HG03571 (cell line): ENCODE measurements around the gene RERE.

Experiments used
- ATAC-seq: cut with Tn5 transposase; IDR thresholded peaks from one replicate; pipeline ENCODE4 v1.9.1; 2021; ENCODE audit not compliant: unreplicated experiment

Gene RERE

GRCh38 chr1:8373581-8374241 lies 443.7 kb downstream of the RERE start:
- no peak for ATAC-seq

DNA sequence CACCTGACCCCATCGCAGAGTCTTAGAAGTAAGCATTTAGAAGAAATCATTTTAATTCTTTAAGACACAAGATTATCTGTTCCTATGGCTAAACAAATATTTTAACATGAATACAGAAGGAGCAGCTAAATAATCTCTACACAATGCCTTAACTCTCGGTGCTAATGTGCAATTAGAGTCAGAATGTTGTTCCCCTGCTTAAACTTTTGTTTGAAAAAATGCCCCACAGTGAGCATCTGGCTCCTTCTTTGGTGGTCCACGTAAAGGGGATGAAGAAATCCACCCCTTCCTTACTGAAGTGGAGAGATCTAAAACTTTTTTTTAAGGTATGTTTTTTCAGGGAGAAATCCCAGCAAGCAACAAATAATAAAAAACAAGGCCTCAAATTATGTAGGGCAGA lies 444.3 kb downstream of the RERE start:
- no peak for ATAC-seq

DNA sequence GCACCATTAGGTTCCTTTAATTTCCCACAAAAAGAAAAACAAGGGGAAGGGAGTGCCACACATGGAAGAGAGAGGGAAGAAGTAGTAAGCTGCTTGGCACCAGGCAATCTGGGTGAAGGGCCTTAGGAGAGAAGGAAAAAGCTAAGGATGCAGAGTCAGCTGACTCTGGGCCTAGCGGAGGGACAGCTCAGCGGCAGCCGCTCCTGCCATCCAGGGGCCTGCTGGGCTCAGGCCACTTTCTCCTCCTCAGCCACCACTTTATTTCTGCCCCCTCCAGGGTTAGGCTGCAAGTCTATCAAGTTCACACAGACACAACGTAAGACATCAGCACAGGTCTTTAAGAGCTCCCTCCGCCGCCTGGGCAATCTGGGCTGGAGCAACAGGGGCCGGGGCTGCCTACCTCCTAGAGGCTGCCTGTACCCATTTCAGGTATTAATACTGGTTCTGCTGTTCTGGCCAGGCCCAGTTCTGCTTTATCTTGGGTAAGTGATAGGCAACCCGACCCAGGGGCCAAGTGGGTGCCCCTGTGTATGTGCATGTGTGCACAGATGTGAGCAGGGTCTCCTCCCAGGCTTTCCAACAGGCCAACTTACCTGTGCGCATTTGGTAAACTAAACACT lies 446.0 kb downstream of the RERE start:
- ATAC-seq, result no peak

DNA sequence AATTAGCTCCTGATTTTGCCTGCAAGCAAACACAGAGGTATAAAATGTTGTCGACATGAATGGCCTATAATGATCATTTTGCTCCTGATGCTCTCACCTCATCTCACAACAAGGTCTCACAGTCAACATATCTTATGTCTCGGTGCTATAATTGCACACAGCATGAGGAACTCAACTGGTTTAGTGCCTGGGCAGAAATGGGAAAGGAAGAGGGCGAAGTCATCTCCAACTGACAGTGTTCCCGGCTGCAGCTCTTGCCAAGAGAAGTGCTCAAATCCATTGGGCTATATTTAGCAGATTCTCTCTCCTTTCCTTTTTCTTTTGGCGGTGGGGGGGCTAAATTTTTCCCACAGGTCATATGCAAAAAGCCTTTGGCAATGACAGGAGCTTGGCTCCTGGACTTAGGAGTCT lies 446.5 kb downstream of the RERE start:
- no peak for ATAC-seq

DNA sequence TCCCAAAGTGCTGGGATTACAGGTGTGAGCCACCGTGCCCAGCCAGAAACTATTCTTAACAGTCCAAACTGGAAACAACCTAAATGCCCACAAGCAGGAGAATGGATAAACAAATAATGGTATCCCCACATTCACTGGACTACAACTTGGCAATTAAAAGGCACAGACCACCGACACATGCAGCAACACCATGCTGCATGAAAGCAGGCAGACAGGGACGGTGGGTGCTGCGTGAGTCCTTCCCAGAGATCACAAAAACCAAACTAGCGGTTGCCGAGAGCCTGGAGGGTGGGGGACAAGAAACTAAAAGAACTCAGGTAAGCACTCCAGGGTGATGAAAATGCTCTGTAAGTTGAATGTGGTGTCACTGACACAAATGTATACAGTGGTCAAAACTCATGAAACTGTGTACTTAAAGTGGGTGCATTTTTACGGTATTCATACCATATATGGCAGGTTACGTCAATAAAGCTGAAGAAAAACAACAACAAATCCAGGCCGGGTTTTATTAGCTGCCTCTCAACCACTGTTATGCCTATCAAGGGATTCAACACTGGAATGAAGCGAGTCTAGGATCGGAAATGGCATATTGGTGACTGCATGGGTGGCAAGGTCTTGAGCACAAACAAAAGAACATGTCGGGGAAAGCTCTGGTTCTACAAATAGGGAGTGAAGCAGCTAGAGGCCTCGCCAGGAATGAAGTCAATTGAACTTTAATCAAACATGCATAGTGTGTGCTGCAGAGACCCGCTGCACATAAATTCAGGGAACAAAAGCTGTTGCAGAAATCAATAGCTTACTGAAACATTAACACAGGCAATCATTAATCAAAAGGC lies 447.2 kb downstream of the RERE start:
- no peak for ATAC-seq

- no peak for ATAC-seq
Measured at GRCh38 chr1:8368956-8369639, 448.3 kb downstream of the RERE start.

DNA sequence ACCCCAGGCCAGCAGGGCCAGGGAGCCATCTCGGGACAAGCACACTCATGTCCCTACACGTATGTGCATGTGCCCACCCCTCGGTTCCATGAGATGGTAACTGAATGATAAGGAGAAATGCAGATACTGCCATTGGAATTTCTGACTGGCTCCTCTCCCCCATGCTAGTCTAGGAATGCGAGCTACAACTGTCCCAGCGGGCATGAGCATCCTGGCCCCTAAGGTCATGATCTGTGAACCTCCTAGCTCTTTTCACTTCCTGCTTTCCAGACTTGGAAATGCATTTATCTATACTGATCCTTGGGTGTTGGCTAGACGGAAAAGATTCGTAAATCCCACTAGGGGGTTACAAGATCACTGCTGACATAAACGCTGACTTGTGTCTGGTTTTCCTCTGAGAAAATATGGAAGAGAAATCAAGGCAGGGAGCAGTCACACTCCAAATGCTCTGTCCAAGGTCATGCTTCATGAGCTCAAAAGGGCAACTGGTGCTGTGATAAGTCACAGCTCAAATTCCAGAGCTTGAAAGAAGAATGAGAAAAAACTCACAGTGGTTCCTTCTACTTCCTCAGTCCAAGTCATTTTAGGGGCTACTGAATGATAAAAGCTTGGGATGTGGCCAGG lies 449.8 kb downstream of the RERE start:
- ATAC-seq, result no peak

- no peak for ATAC-seq
Measured at GRCh38 chr1:8365661-8366362, 451.6 kb downstream of the RERE start.

DNA sequence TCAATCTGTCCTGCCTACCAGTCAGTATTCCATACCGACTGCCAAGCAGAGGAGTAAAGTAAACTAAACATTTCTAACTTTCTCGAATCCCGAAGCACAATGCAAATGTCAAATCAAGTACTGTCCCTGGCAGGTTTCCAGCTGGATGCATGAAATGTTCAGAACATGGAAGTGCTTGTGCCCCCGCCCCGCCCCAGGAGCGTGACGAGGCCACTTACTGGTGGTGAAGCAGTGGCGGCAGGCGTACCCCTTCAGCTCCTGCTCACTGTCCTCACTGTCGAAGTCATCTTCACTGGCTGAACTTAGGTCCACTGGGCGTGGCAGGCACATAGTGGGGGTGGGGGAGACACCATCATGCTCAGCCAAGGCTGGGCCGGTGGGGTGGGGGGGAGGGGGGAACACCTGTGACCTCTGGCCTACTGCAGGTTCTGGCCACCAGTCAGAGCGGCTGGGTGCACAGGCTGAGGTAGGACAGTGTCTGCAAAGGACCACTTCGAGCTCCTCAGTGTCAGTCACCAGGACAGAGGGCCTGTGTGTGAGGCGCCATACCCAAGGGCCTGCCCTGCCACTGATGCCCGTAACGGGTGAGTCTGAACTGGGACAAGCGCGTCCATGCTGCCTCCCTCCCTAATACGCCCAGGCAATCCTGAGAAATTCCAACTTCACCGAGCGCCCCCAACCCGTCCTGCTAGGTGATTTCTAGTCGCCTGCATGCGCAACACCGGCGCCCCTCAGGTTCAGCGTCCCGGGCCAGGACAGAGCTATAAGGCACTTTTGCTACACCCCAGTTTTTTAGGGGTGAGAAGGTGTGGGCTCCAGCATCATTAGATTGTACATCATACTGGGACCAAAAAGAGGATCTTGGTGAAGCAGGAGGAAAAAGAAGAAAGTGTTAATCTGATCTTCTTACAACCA lies 452.7 kb downstream of the RERE start:
- no peak for ATAC-seq

GRCh38 chr1:8363767-8364301 lies 453.6 kb downstream of the RERE start:
- ATAC-seq, result no peak

DNA sequence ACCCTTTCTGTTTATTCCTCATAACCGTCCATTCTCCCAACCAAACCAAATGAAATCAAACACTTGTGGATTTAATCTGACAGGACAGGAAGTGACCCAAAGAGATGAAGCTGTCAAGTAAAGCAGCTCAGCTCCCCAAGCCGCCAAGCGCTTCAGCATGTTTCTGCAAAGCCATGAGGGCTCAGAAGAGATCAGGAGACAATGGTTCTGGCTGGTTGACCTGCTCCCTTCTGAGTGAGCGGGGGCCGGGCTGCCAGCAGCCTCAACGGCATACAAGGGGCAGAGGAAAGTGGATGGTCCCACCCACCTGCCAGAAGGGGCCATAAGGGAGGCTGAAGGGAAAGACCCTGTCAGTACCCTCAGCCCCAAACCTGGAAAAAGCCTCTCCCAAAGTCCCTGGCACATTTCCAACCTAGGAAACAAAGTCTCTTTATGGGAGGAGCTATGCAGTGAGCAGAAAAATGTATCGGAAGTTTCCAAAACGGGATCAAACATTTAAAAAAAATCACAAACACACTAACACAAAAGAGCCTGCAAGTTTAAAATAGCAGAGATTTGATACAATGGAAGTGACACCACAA lies 454.2 kb downstream of the RERE start:
- ATAC-seq, result no peak

DNA sequence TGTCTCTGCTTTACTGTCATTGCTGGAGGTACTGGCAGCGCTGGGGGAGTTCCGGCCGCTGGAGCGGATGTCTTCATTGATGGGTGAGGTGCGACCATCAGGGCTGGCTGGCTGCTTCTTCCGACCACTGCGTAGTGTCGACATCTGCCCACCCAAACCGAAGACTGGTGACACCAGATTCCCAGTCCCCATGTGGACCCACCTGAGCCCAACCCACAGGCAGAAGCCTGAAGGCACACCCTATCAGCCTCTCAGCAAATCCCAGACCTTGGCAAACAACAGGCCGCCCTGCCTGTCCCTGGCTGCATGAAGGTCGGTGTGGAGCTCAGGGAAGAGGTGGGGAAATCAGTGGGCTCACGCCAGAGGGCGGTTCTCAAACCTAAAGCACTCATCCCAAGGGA lies 454.7 kb downstream of the RERE start:
- ATAC-seq, result no peak

DNA sequence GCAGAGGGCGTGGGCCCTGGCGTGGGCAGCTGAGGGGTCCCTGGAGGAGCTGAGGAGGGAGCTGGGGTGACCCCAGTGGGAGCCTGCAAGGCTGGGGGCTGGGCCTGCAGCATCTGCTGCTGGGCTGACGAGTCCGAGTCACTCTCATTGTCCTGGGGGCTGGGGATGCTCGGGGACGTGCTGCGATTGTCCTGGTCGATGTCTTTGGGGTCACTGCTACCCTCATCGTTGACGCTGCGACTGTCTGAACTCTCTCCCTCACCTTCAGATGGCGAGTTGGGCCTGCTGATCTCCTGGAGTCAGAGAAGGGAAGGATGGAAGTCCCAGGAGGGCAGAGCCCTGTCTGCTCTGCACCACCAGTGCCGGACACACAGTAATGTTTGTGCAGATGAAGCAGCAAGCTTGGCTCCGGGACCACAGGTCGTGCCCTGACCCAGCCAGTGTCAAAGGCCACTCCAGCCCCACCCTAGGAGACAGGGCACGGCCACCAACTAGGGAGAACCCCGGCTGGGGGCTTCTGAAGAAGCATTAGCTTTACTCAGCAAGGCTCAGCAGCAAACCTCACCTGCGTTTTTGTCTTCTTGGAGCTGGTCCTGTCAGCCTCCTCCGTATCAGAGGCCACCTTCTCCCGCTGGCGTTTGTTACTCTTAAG lies 456.1 kb downstream of the RERE start:
- no peak for ATAC-seq

DNA sequence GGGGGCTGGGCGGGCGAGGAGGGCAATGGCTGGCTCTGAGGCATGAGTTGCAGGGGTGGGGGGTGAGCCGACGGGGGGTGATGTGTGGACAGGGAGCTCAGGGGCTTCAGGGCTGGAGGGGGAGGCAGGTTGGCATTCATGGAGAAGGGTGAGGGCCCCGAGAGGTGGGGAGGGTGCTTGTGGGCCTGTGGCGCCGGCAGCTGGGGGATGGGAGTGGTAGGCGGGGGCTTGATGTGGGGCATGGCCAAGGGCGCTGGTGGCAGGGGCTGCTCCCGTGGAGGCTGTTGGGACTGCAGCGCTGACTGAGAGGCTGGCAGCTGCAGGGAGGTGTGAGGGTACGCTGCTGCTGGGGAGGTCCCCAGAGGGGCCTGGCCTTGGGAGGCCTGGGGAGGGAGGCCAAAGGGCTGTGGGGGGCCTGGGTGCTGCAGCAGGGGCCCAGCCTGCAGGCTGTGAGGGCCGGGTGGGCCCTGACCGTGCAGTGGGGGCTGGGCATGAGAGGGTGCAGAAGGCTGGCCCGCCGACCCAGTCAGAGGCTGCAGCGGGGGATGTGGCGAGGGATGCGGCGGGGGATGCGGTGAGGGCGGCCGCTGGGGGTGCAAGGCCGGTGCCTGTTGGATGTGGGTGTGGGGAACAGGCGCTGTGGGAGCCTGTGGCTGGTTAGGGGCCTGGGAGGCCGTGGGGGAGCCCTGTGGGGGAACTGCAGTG lies 456.8 kb downstream of the RERE start:
- ATAC-seq, result no peak

DNA sequence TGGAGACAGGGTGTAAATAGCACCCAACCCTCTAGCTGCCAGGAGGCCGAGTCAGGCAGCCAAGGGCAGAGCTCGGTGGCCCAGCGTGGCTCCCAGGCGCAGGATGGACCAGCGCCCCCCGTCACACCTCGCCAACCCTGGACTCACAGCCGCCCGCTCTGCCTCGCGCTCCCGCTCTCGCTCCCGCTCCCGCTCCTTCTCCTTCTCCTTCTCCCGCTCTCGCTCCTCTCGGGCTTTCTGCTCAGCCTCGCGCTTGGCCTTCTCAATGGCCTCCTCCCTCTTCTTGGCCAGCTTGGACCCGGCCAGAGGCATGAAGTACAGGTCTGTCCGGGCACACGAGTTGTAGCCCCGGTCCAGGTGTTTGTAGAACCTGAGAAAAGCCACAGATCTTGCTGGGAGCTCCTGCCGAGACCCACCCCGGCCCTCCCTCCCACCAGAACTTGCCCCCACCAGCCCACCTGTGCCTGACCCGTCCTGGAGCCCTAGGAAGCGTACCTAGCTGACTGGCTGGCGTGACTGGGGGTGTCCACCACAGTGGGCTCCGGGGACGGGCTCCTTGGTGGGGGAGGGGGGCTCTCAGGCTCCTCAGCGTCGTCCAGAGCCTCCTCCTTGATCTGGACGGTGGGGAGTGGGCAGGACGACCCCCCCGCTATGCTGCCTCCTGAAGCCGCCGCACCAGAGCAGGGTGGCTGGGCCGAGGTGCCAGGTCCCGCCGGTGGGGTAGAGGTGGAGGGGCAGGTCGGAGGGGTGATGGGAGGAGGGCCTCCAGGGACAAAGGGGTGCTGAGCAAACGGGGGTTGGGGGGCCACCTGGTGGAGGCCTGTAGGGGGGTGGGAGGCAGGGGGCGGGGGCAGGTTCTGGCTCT lies 457.6 kb downstream of the RERE start:
- no peak for ATAC-seq

GRCh38 chr1:8358897-8359616 lies 458.4 kb downstream of the RERE start:
- no peak for ATAC-seq
